SJCRH30 (cell line): ENCODE measurements around the gene UST. TPM values are rescaled to one million over a fixed set of nuclear protein-coding genes. Genes with fewer than 3 reads are reported as not detected.
"Not testable (repeated sequence)": the region's sequence is repeated elsewhere in the genome, so short reads cannot be mapped to it uniquely, and the experiment has no call there.

ENCODE experiments used
- DNase-seq, 2 experiments: peaks; one replicate each; pipeline ENCODE4 v3.0.0-alpha.2; 2015 to 2020
- H3K27ac ChIP-seq: fragments of 250-450 bp; sonication (Bioruptor Pico); 2 replicates; pipeline ENCODE4 v1.5.1; 2020; ENCODE audit warnings: mild to moderate bottlenecking, moderate library complexity
- H3K27me3 ChIP-seq: fragments of 250-450 bp; sonication (Bioruptor Pico); 2 replicates; pipeline ENCODE4 v1.5.1; 2020; ENCODE audit warnings: mild to moderate bottlenecking, moderate library complexity
- H3K36me3 ChIP-seq: fragments of 250-450 bp; sonication (Bioruptor Pico); 2 replicates; pipeline ENCODE4 v1.5.1; 2020; ENCODE audit warnings: mild to moderate bottlenecking, moderate library complexity
- H3K4me1 ChIP-seq: fragments of 250-450 bp; sonication (Bioruptor Pico); 2 replicates; pipeline ENCODE4 v1.5.1; 2020; ENCODE audit warnings: mild to moderate bottlenecking, moderate library complexity
- H3K4me3 ChIP-seq: fragments of 250-450 bp; sonication (Bioruptor Pico); 2 replicates; pipeline ENCODE4 v1.5.1; 2020; ENCODE audit warnings: mild to moderate bottlenecking, moderate library complexity
- H3K9me3 ChIP-seq: fragments of 250-450 bp; sonication (Bioruptor Pico); replicated peaks from 2 replicates; pipeline ENCODE4 v1.5.1; 2020; ENCODE audit warnings: mild to moderate bottlenecking, moderate library complexity
- total RNA-seq: library from RNA; depleted of rRNA; stranded (reverse); fragments of >200 nt; shearing (Covaris generic); gene quantifications from 2 replicates; pipeline ENCODE4 v1.2.3, GENCODE V29; 2014

Gene UST
- total RNA-seq, 1 experiment from 2014 or later, result 28.9 TPM

DNA sequence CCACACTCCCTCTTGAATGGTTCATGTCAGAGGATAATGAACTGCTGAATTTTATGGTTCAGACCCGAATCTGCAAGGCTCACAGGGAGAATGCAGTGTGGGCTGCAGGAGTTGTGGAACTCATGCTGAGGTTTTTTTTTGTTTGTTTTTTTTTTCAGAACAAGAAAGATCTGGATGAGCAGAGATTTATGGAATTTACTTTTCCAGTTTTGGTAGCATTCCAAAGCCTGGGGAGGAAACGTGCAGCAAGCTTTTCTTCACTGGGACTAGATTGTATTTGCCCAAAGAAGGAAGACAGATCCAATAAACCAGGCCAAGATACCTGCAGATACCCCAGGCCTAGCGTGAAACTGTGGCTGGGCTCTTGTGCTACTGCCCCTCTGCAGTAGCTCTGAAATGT, 346.8 kb downstream of the UST start:
- H3K4me1 ChIP-seq, result no peaks in the 10 kb centered on the region
- H3K27me3 ChIP-seq, result no peaks in the 10 kb centered on the region
- DNase-seq, result no peak
- peaks cover 3% of the 10 kb centered on the region; the same call in 1 of the 2 replicates for H3K9me3 ChIP-seq
- H3K4me3 ChIP-seq, result no peak overlapping the region
- H3K27ac ChIP-seq, result no peak overlapping the region
- no peaks in the 10 kb centered on the region for H3K36me3 ChIP-seq

DNA sequence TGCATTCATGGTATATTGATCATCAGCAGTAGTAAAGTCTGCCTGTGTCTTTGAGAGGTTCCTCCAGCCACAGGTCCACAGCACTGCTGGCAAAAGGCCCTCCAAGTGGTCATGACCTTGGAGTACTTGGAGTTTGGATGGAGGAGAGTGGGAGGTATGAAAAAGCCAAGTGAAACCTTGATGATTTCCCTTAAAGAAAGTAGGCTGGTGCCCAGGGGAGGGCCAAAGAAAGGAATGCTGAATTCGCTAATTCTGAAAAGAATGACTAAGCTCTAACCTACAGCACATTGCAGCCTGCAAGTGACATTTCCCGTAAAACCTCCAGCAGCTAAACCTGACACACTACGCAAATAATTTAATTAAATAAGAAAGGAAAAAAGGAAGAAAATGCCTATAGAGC, 347.3 kb downstream of the UST start:
- no peak for DNase-seq
- Histone ChIP-seq H3K4me1 (no peaks in the 10 kb centered on the region), H3K27me3 (no peaks in the 10 kb centered on the region), H3K27ac (no peak overlapping the region), H3K4me3 (no peak overlapping the region), H3K36me3 (no peaks in the 10 kb centered on the region), H3K9me3 (peaks cover 3% of the 10 kb centered on the region; the same call in 1 of the 2 replicates)

DNA sequence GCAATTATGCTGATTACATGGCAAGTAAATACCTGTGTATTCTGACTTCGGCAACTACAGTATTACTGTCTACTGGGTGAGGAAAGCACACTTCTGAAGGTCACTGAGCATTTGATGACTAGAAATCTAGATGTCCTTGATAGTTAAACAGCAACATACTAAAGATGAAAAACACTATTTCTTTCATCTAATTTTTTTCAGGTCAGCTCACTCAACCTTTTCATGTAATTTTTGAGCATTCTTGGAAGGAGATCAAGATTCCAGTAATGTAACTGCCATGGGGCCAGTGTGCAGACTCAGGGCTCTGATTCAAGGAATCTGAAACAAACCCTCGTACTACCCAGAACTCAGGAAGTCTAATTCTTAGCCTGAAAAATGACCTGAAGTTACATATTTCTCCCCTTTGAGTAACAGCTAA, 348.1 kb downstream of the UST start:
- no peak overlapping the region for H3K4me3 ChIP-seq
- H3K9me3 ChIP-seq, result peaks cover 3% of the 10 kb centered on the region; the same call in 1 of the 2 replicates
- no peaks in the 10 kb centered on the region for H3K4me1 ChIP-seq
- H3K36me3 ChIP-seq, result no peaks in the 10 kb centered on the region
- H3K27ac ChIP-seq, result no peak overlapping the region
- H3K27me3 ChIP-seq, result no peaks in the 10 kb centered on the region
- no peak for DNase-seq

DNA sequence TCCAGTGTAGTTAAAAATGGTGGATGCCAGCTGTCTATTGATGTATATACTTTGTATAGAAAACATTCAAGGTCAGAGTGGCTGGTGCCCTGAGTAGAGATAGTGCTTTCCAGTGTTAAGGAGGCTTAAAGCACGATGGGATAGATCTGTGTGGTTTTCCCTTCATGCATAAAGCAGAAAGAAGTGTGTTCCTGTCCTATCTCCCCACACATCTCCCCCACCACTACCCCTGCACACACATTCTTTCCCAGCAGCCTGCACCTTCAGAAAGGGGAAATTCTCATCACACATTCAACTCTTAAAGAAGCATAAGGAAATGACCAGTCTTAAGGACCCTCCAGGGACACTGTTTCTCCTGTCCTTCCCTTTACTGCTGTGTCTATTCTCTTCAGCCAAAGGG, 349.0 kb downstream of the UST start:
- no peak overlapping the region for H3K4me3 ChIP-seq
- H3K4me1 ChIP-seq, result no peaks in the 10 kb centered on the region
- H3K9me3 ChIP-seq, result peaks cover 3% of the 10 kb centered on the region; the same call in 1 of the 2 replicates
- no peak for DNase-seq
- no peak overlapping the region for H3K27ac ChIP-seq
- no peaks in the 10 kb centered on the region for H3K27me3 ChIP-seq
- H3K36me3 ChIP-seq, result no peaks in the 10 kb centered on the region

DNA sequence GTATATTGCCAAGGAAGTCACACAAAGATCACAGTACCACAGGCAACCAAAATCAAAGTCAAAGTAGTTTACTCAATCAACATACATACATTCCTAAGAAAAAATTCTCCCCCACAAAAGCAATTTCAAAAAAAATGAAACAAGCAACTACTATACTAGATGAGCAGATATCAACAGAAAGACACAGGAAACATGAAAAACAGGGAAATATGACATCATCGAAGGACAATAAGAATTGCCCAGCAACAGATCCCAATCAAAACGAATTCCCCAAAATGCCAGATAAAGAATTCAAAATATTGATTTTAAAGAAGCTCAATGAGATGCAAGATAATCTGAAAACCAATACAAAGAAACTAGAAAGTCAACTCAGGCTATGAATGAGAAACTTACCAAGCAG, 351.0 kb downstream of the UST start:
- DNase-seq, result no peak
- Histone ChIP-seq H3K27me3 (no peaks in the 10 kb centered on the region), H3K27ac (no peak overlapping the region), H3K36me3 (no peaks in the 10 kb centered on the region), H3K9me3 (peaks cover 3% of the 10 kb centered on the region; the same call in 1 of the 2 replicates), H3K4me1 (no peaks in the 10 kb centered on the region), H3K4me3 (no peak overlapping the region)

DNA sequence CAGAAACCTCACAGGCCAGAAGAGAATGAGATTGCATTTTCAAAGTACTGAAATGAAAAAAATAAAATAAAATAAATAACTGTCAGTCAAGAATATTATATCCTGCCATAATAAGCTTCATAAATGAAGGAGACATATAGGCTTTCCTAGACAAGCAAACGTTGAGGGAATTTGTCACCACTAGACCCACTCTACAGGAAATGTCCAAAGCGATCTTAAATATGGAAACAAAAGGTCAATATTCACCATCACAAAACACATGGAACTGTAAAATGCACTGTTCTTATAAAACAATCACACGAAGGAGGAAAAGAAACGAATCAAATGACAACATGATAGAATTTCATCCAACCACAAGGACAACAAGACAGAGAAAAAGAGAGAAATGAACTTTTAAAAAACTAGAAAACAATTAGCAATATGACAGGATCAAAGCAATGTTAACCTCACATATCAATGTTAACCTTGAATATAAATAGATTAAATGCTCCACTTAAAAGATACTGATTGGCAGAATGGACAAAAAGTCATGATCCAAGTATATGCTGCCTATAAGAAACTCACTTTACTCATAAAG, 352.0 kb downstream of the UST start:
- no peak overlapping the region for H3K27ac ChIP-seq
- no peaks in the 10 kb centered on the region for H3K4me1 ChIP-seq
- H3K27me3 ChIP-seq, result no peaks in the 10 kb centered on the region
- no peak overlapping the region for H3K4me3 ChIP-seq
- no peak for DNase-seq
- H3K36me3 ChIP-seq, result no peaks in the 10 kb centered on the region
- H3K9me3 ChIP-seq, result peaks cover 3% of the 10 kb centered on the region; the same call in 1 of the 2 replicates

DNA sequence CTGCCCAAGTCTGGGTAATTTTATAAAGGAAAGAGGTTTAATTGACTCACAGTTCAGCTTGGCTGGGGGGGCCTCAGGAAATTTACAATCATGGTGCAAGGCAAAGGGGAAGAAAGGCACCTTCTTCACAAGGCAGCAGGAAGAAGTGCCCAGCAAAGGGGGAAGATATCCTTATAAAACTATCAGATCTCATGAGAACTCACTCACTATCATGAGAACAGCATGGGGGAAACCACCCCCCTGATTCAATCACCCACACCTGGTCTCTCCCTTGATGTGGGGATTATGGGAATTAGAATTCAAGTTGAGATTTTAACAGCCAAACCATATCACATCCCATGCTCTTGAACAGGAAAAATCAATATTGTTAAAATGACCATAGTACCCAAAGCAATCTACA, 355.5 kb downstream of the UST start:
- no peaks in the 10 kb centered on the region for H3K4me1 ChIP-seq
- H3K36me3 ChIP-seq, result no peaks in the 10 kb centered on the region
- H3K9me3 ChIP-seq, result peaks cover 3% of the 10 kb centered on the region; the same call in 1 of the 2 replicates
- no peak overlapping the region for H3K27ac ChIP-seq
- no peak overlapping the region for H3K4me3 ChIP-seq
- no peaks in the 10 kb centered on the region for H3K27me3 ChIP-seq
- no peak for DNase-seq

DNA sequence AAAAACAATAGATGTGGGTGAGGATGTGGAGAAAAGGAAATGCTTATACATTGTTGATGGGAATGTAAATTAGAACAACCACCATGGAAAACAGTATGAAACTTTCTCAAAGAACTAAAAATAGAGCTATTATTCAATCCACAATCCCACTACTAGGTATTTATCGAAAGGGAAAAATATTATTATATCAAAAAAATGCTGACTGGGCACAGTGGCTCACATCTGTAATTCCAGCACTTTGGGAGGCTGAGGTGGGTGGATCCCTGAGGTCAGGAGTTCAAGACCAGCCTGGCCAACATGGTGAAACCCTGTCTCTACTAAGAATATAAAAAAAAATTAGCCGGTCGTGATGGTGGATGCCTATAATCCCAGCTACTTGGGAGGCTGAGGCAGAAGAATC, 357.1 kb downstream of the UST start:
- H3K9me3 ChIP-seq, H3K27me3 ChIP-seq, H3K4me3 ChIP-seq, DNase-seq, H3K4me1 ChIP-seq, H3K36me3 ChIP-seq, H3K27ac ChIP-seq: not testable (repeated sequence)

DNA sequence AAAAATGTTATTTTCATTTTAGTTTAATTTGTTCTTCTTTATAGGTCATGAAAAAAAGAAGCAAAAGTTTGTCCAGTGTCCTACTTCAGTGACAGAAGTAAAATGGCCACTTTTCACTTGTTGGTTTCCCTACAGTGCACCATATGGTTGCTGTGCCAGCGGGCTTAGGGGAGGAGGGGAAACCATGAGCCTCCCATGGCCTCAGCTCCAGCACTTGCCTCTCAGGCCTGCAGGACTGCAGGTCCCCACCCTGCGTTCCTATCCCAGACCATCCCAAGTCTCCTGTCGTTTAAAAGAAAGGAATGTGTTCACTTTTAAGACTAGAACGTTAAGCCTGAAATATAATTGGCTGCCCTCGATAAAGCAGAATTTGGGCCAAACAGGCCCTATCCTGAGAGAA, 360.7 kb downstream of the UST start:
- Histone ChIP-seq H3K4me3 (no peak overlapping the region), H3K27me3 (no peaks in the 10 kb centered on the region), H3K27ac (no peak overlapping the region), H3K36me3 (no peaks in the 10 kb centered on the region), H3K4me1 (no peaks in the 10 kb centered on the region), H3K9me3 (no peaks in the 10 kb centered on the region; the same call in 1 of the 2 replicates)
- DNase-seq, result no peak

DNA sequence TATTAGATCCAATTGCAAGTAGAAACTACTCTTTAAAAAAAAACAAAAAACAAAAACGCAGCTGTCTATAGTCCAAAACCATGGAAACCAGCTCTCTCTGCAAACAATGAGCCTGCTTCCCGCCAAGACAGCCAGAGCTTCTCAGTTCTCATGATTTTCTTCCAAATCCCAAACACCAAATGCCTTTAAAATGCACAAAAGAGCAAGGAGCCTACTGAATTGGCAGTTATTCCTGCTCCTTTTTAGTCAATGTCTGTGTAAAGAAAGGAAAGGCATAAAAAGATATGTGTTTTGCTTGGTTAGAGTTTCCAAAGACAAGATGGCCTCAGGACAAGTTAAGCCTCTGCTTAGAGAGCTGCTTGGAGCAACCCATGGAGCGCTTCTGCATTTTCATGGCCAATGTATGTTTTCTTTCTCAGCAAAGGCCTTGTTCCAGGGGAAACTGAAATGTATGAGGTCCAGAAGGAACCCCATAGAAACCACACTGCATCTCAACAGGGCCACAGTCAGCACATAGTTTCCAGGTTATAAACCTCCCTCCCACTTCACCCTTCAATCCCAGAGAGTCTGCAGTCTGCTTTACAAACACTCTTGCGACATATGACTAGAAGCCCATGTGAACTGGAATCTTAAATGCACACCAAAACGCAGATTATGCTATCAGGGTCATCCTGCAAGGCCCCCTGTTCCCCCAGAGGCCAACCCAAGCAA, 361.4 kb downstream of the UST start:
- Histone ChIP-seq H3K27ac (no peak overlapping the region), H3K9me3 (no peaks in the 10 kb centered on the region; the same call in 1 of the 2 replicates), H3K36me3 (no peaks in the 10 kb centered on the region), H3K27me3 (no peaks in the 10 kb centered on the region), H3K4me1 (no peaks in the 10 kb centered on the region), H3K4me3 (no peak overlapping the region)
- no peak for DNase-seq

DNA sequence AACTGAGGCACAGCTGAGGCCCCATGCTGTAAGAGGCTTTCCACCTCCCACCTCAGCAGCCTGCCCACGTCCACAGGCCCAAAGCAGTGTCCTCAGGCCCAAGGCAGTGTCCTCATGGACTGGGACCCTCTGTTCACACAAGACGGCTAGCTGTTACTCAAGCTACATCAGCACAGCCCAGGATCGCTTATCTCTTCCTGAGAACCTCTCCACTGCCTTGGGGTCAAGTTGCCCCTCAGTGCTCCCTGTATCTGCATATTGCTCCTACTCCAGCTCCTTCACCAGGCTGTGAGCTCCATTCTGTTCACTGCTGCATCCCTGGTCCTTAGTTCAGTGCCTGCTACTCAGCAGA, 361.9 kb downstream of the UST start:
- Histone ChIP-seq H3K9me3 (no peaks in the 10 kb centered on the region; the same call in 1 of the 2 replicates), H3K27ac (no peak overlapping the region), H3K4me1 (no peaks in the 10 kb centered on the region), H3K27me3 (no peaks in the 10 kb centered on the region), H3K4me3 (no peak overlapping the region), H3K36me3 (no peaks in the 10 kb centered on the region)
- no peak for DNase-seq

DNA sequence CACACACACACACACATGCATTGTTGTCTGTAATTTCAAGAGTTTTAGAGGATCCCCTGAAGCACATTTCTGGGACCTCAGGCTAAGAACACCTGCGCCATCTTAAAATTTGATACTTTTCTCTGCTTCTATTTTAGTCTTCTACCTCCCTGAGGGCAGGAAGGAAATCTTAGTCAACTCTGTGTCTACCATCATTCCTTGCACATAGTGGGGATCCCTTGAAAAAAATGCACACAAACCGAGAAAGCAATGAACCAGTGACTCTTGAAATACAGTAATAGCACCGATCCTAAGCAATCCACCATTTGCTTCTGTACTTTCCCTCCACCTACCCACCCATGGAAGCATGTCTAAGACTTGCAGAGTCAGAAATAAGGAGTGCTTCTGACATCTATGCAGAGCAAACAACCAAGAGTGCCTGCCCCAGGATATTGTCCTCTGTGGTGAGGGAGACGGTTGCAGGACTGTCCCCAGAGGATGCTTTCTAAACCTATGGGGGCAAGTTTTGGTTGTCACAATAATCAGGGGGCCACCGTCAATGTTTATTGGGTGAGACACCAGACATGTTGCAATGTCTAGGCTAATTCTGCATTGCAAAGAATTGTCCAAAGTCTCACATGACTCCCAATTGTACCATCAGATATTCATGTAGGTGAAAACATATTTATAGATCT, 362.7 kb downstream of the UST start:
- Histone ChIP-seq H3K4me1 (no peaks in the 10 kb centered on the region), H3K27me3 (no peaks in the 10 kb centered on the region), H3K36me3 (no peaks in the 10 kb centered on the region), H3K27ac (no peak overlapping the region), H3K9me3 (no peaks in the 10 kb centered on the region; the same call in 1 of the 2 replicates), H3K4me3 (no peak overlapping the region)
- DNase-seq, result no peak

DNA sequence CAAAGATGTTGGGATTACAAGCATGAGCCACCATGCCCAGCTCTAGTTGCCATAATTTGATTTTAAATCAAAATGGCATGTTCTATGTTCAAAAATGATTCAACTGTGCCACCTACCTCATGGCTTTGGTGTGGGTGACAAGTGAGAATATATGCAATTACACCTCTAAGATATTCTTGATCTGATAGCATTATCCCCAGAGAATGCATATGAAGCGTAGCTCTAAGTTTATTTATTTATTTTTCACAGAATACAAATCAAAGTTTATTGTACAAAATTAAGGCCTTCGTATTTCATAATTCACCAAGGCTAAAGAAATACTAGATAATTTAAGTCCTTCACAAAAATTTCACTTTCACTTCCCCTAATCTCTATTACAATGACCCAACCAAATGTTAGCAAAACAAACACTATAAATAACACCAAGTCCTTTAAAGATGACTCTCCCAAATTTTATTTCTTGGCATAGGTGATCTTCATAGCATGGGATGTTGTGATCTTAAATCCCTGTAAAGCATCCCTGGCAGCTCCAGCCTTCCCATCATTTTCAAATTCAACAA, 364.8 kb downstream of the UST start:
- Histone ChIP-seq H3K36me3 (no peaks in the 10 kb centered on the region), H3K4me3 (no peak overlapping the region), H3K9me3 (no peaks in the 10 kb centered on the region; the same call in 1 of the 2 replicates), H3K27me3 (no peaks in the 10 kb centered on the region), H3K27ac (no peak overlapping the region), H3K4me1 (no peaks in the 10 kb centered on the region)
- DNase-seq, result no peak

DNA sequence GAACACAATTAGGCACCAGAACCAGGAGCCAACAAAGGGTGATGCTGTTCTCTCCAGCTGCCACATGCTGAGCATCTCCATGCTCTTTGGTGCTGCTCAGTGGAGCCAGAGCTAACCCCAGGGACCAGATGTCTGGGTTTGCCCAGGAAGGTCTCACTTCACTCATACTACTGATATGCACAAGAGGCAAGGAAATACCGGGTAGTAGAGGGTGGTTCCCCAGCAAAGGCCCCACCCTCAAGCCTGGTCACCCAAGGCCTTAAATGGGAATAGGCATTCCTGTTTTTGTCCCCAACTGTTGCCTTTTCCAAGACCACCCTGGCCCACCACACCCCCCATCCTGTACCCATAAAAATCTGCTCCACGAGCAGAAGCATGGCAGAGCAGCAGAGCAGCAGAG, 366.1 kb downstream of the UST start:
- Histone ChIP-seq H3K4me1 (no peaks in the 10 kb centered on the region), H3K27me3 (no peaks in the 10 kb centered on the region), H3K36me3 (no peaks in the 10 kb centered on the region), H3K9me3 (no peaks in the 10 kb centered on the region; the same call in 1 of the 2 replicates), H3K27ac (no peak overlapping the region), H3K4me3 (no peak overlapping the region)
- no peak for DNase-seq

DNA sequence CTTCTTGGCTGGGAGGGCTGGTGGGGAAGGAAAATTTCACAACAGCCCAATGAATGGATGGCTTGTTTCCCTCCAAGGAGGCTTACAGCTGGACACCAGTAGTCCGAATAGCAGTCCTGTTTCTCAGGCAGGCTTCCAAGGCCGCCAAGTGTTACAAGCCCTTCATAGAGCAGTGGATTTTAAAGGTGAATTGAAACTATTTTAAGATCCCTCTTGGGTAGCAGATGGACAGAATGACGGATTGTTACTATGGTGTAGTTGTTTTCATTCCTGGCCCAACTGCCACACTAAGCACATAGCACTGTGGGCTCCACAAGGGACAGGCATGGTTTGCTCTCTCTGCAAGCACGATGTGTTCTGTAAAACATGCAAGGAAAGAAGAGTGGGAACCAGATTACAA, 367.3 kb downstream of the UST start:
- H3K27ac ChIP-seq, result no peak overlapping the region
- no peaks in the 10 kb centered on the region for H3K36me3 ChIP-seq
- no peak overlapping the region for H3K4me3 ChIP-seq
- no peak for DNase-seq
- H3K27me3 ChIP-seq, result no peaks in the 10 kb centered on the region
- H3K4me1 ChIP-seq, result no peaks in the 10 kb centered on the region
- no peaks in the 10 kb centered on the region; the same call in 1 of the 2 replicates for H3K9me3 ChIP-seq
